GM12874 (cell line): ENCODE data around the gene NKIRAS1.
A peak's percentile ranks its signal among the peaks of the same experiment; 100 is the strongest.

Source experiments
- TF ChIP-seq, protein P1 (sequence below): IDR thresholded peaks from 2 replicates; pipeline ENCODE4 v1.5.1; 2011; ENCODE audit warnings: low read depth, mild to moderate bottlenecking, control low read depth, low read length, moderate library complexity; ENCODE audit not compliant: insufficient read depth

The NKIRAS1 gene

DNA sequence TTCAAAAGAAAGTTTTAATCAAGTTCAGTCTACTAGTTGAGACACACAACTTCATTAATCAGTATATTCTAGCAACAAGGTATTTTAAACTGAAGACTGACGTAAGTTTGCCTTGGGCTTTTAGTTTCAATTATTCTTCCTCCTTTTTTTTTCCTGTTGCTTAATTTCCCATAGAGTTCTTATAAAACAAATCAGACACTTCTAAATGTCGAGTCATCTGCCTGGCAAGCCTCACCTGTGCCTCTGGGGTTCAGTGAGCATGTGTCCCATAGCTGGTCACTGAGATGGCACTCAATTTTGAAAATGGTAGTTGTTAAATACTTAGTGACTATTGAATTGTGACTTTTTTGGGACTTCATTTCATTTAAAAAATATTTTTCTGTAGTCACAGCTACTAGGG is 27.4 kb downstream of the NKIRAS1 start:
- TF ChIP-seq, protein P1, sequence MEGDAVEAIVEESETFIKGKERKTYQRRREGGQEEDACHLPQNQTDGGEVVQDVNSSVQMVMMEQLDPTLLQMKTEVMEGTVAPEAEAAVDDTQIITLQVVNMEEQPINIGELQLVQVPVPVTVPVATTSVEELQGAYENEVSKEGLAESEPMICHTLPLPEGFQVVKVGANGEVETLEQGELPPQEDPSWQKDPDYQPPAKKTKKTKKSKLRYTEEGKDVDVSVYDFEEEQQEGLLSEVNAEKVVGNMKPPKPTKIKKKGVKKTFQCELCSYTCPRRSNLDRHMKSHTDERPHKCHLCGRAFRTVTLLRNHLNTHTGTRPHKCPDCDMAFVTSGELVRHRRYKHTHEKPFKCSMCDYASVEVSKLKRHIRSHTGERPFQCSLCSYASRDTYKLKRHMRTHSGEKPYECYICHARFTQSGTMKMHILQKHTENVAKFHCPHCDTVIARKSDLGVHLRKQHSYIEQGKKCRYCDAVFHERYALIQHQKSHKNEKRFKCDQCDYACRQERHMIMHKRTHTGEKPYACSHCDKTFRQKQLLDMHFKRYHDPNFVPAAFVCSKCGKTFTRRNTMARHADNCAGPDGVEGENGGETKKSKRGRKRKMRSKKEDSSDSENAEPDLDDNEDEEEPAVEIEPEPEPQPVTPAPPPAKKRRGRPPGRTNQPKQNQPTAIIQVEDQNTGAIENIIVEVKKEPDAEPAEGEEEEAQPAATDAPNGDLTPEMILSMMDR = no peak

DNA sequence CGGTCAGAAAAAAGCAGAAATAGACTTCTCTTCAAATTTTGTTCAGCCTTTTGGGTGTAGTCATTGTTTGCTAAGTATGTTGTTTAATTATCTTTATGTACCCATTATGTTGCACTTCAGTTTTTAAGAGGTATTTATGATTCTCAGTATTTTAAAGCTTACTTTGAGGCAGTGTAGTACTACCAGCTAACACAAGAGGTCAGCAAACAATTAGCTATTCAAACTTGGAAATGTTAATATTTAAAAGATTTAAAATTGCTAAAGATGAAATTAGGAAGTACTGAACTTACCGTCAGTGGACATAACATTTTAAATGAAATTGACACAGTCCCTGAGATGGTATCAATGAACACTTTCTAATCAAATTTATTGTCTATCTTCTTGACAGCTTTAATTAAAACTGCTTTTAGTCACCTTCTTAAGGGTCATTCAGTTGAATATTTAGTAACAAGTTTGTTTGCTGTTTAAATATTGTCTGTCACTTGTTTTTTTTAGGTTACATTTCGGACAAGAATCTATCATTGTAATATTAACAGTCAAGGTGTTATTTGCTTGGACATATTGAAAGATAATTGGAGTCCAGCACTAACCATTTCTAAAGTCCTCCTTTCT is 28.1 kb downstream of the NKIRAS1 start:
- TF ChIP-seq, protein P1 = peak; percentile 51

DNA sequence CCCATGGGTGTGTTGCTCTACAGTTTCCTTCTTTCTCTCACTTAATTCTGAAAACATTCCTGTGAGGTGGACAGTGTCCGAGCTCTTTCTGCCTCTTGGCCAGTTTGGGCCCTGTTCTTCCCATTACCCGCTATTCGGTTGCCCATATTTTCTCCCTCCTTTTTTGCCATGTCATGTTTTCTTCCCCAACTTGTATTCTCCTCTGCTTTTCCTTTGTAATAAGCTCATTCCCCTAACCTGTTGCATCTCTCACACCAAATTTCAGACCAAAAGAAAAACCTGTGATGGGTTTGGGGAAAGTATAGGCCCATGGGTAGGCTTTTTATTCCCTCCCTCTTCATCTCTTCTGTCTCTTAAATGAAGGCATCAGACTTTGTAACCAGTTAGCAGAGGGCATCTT is 30.5 kb downstream of the NKIRAS1 start:
- TF ChIP-seq, protein P1 = no peak

DNA sequence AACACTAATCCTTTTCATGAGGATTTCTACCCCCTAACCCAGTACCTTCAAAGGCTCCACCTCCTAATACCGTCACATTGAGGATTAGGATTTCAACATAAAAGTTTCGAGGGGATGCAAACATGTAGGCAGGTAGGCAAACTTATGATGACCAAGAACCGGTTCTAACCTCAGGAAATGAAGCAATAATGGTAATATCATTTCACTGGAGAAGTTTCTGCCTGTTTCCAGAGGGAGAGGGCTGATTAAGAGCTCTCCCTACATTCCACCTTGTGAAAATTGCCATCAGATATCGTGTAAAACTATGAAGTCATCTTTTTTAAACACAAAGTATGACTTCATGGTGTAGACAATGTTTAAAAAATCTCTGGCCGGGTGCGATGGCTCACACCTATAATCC is 31.6 kb downstream of the NKIRAS1 start:
- TF ChIP-seq, protein P1 = no peak

DNA sequence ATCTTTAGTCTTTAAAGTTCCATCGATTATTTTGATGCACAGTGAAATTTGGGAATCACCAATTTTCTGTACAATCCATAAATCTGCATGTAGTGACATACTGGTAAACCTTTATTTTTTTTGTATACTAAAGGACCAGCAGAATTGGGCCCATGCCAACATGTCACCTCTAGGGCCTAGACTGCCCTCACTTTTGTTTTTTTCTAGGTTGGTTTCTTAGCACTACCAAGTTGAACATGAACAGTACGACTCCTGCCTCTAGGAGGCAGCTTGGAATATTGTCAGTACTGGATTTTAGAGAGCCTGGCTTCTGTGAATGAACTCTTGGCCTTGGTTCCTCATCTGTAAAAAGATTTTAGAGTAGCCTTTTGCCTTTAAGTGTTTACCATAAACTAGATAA is 32.3 kb downstream of the NKIRAS1 start:
- TF ChIP-seq, protein P1 = no peak

DNA sequence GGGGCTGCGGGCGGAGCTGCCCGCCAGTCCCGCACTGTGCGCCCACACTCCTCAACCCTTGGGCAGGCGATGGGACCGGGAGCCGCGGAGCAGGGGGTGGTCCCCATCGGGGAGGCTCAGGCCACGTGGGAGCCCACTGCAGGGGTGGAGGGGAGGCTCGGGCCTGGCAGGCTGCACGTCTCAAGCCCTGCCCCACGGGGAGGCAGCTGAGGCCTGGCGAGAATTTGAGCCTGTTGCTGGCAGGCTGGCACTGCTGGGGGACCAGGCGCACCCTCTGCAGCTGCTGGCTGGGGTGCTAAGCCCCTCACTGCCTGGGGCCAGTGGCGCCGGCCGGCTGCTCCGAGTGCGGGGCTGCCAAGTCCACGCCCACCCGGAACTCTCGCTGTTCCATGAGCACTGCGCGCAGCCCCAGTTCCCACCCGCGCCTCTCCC is 34.3 kb downstream of the NKIRAS1 start:
- TF ChIP-seq, protein P1 = no peak

DNA sequence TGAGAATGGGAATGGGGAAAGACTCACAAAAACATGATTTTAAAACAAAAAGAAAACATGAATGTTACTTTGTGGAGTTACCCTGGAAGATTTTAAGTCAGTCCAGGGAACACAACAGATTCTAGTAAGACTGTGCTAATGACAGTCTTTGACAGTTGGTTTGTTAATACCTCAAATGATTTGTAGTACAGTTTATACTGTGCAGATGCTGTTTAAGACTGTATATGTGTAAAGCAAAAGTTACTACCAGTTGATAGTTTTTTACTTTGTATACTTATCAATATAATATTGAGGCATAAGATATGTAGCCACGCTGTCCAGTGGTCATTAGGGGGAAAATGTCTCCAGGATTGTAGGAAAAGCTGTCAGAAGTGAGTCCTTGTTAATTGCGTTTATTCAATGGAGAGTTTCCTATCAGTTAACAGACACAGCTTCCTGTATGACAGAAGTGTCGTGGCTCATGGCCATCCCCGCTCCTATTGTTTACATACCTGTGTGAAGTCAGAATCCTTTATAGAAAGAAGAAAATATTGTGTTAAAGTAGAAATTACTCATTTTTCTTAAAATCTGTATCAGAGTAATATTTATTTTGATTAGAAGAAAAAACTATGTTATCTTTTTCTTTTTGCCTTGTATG is 36.0 kb downstream of the NKIRAS1 start:
- TF ChIP-seq, protein P1 = no peak
